GM21526 (cell line): ENCODE measurements around the gene PHRF1.

ENCODE experiments used
- ATAC-seq: cut with Tn5 transposase; IDR thresholded peaks from one replicate; pipeline ENCODE4 v1.9.1; 2021; ENCODE audit warnings: moderate library complexity; ENCODE audit not compliant: unreplicated experiment, low FRiP score

Gene PHRF1

GRCh38 chr11:537622-538430 is 38.4 kb upstream of the PHRF1 start:
- no peak for ATAC-seq

GRCh38 chr11:538431-539051 is 37.7 kb upstream of the PHRF1 start:
- no peak for ATAC-seq

- ATAC-seq = no peak
These were observed 36.2 kb upstream of the PHRF1 start for GRCh38 chr11:539971-540481.

- no peak for ATAC-seq
These were observed 35.5 kb upstream of the PHRF1 start for GRCh38 chr11:540583-541432.

GRCh38 chr11:541433-541885 is 34.8 kb upstream of the PHRF1 start:
- no peak for ATAC-seq

- ATAC-seq = no peak
These were observed 31.5 kb upstream of the PHRF1 start for GRCh38 chr11:544817-545166.

- no peak for ATAC-seq
These were observed 31.1 kb upstream of the PHRF1 start for GRCh38 chr11:545171-545570.

GRCh38 chr11:548700-549603 is 27.3 kb upstream of the PHRF1 start:
- ATAC-seq = no peak

- ATAC-seq = no peak
These were observed 26.1 kb upstream of the PHRF1 start for GRCh38 chr11:550021-550745.

GRCh38 chr11:550746-551085 is 25.6 kb upstream of the PHRF1 start:
- no peak for ATAC-seq

GRCh38 chr11:551131-551530 is 25.1 kb upstream of the PHRF1 start:
- ATAC-seq = no peak

GRCh38 chr11:551596-551995 is 24.7 kb upstream of the PHRF1 start:
- no peak for ATAC-seq

- ATAC-seq = no peak
These were observed 22.9 kb upstream of the PHRF1 start for GRCh38 chr11:553083-553987.

- no peak for ATAC-seq
These were observed 22.3 kb upstream of the PHRF1 start for GRCh38 chr11:553988-554340.

- no peak for ATAC-seq
These were observed 21.6 kb upstream of the PHRF1 start for GRCh38 chr11:554428-555226.

- no peak for ATAC-seq
These were observed 21.0 kb upstream of the PHRF1 start for GRCh38 chr11:555227-555779.

- ATAC-seq = no peak
These were observed 20.2 kb upstream of the PHRF1 start for GRCh38 chr11:555780-556661.
